Epidermal melanocyte (primary cell): ENCODE measurements around the gene FAM210B.
"Not testable (repeated sequence)": the region's sequence is repeated elsewhere in the genome, so short reads cannot be mapped to it uniquely, and the experiment has no call there.

Source experiments
- DNase-seq: peaks from one replicate; pipeline ENCODE4 v3.0.0; 2011; ENCODE audit warnings: low spot score; ENCODE audit not compliant: insufficient read length

The FAM210B gene

GRCh38 chr20:56360133-56360907 lies 1.5 kb downstream of the FAM210B start:
- DNase-seq = no peak

- DNase-seq = no peak
Measured at GRCh38 chr20:56360908-56361205, 2.1 kb downstream of the FAM210B start.

- no peak for DNase-seq
Measured at GRCh38 chr20:56361900-56362299, 3.1 kb downstream of the FAM210B start.

- no peak for DNase-seq
Measured at GRCh38 chr20:56362833-56363413, 4.1 kb downstream of the FAM210B start.

- no peak for DNase-seq
Measured at GRCh38 chr20:56363491-56363890, 4.7 kb downstream of the FAM210B start.

- no peak for DNase-seq
Measured at GRCh38 chr20:56368351-56369134, 9.8 kb downstream of the FAM210B start.

GRCh38 chr20:56369179-56369578 lies 10.4 kb downstream of the FAM210B start:
- DNase-seq = no peak

- no peak for DNase-seq
Measured at GRCh38 chr20:56371977-56372376, 13.2 kb downstream of the FAM210B start.

GRCh38 chr20:56372850-56373249 lies 14.1 kb downstream of the FAM210B start:
- DNase-seq = no peak

- peak; percentile 45 for DNase-seq
Measured at GRCh38 chr20:56373942-56374341, 15.2 kb downstream of the FAM210B start.

GRCh38 chr20:56376331-56376730 lies 17.6 kb downstream of the FAM210B start:
- DNase-seq = no peak

- DNase-seq = no peak
Measured at GRCh38 chr20:56378386-56378785, 19.6 kb downstream of the FAM210B start.

- no peak for DNase-seq
Measured at GRCh38 chr20:56380375-56380774, 21.6 kb downstream of the FAM210B start.

GRCh38 chr20:56381501-56381900 lies 22.7 kb downstream of the FAM210B start:
- DNase-seq = no peak

- no peak for DNase-seq
Measured at GRCh38 chr20:56382696-56383095, 23.9 kb downstream of the FAM210B start.

- DNase-seq = no peak
Measured at GRCh38 chr20:56383334-56383733, 24.6 kb downstream of the FAM210B start.

GRCh38 chr20:56385130-56385529 lies 26.4 kb downstream of the FAM210B start:
- DNase-seq = no peak

GRCh38 chr20:56386219-56386618 lies 27.4 kb downstream of the FAM210B start:
- no peak for DNase-seq

- no peak for DNase-seq
Measured at GRCh38 chr20:56388882-56389281, 30.1 kb downstream of the FAM210B start.

- no peak for DNase-seq
Measured at GRCh38 chr20:56389807-56390206, 31.0 kb downstream of the FAM210B start.

- DNase-seq = not testable (repeated sequence)
Measured at GRCh38 chr20:56390396-56390795, 31.6 kb downstream of the FAM210B start.

GRCh38 chr20:56391037-56391436 lies 32.3 kb downstream of the FAM210B start:
- DNase-seq = no peak
